Karpas-422 (cell line): ENCODE measurements around the gene SAG. TPM values are rescaled to one million over a fixed set of nuclear protein-coding genes. Genes with fewer than 3 reads are reported as not detected.

Experiments used
- DNase-seq: peaks from one replicate; pipeline ENCODE4 v3.0.0-alpha.2; 2015
- H2AFZ ChIP-seq: fragments of 200-600 bp; sonication (generic); 2 replicates; pipeline ENCODE4 v1.6.1; 2014; ENCODE audit warnings: antibody characterized with exemption, low read length, mixed read lengths
- H3K27ac ChIP-seq: fragments of 200-600 bp; sonication (generic); 2 replicates; pipeline ENCODE4 v1.5.1; 2014; ENCODE audit warnings: mild to moderate bottlenecking, low read length, moderate library complexity
- H3K27me3 ChIP-seq: fragments of 200-600 bp; sonication (generic); 2 replicates; pipeline ENCODE4 v1.6.1; 2014; ENCODE audit warnings: low read length, mixed read lengths
- H3K36me3 ChIP-seq: fragments of 200-600 bp; sonication (generic); 2 replicates; pipeline ENCODE4 v1.6.1; 2014; ENCODE audit warnings: low read length, mixed read lengths; ENCODE audit not compliant: insufficient read depth
- H3K4me1 ChIP-seq: fragments of 200-600 bp; sonication (generic); 2 replicates; pipeline ENCODE4 v1.6.1; 2014; ENCODE audit warnings: mild to moderate bottlenecking, low read length, mixed read lengths
- H3K4me2 ChIP-seq: fragments of 200-600 bp; sonication (generic); 2 replicates; pipeline ENCODE4 v1.6.1; 2014; ENCODE audit warnings: low read length, low read depth, mild to moderate bottlenecking; ENCODE audit not compliant: poor library complexity, severe bottlenecking
- H3K4me3 ChIP-seq: fragments of 200-600 bp; sonication (generic); 2 replicates; pipeline ENCODE4 v1.5.1; 2014; ENCODE audit warnings: mild to moderate bottlenecking, antibody characterized with exemption, low read length, mixed read lengths
- H3K79me2 ChIP-seq: fragments of 200-600 bp; sonication (generic); 2 replicates; pipeline ENCODE4 v1.6.1; 2014; ENCODE audit warnings: mild to moderate bottlenecking, low read length, mixed read lengths
- H3K9ac ChIP-seq: fragments of 200-600 bp; sonication (generic); 2 replicates; pipeline ENCODE4 v1.6.0; 2014; ENCODE audit warnings: low read length
- H3K9me2 ChIP-seq: fragments of 200-600 bp; sonication (generic), shearing (Covaris generic); replicated peaks from 2 replicates; pipeline ENCODE4 v1.6.0; 2014; ENCODE audit warnings: mild to moderate bottlenecking, low read length, moderate library complexity; ENCODE audit not compliant: insufficient read depth
- H3K9me3 ChIP-seq: fragments of 300-700, 200-600 bp; sonication (generic); 2 replicates; pipeline ENCODE4 v1.6.1; 2014; ENCODE audit warnings: low read length, mixed read lengths
- H4K20me1 ChIP-seq: fragments of 200-600 bp; sonication (generic); 2 replicates; pipeline ENCODE4 v1.6.1; 2014; ENCODE audit warnings: mild to moderate bottlenecking, antibody characterized with exemption, low read length, low read depth; ENCODE audit not compliant: insufficient read depth
- total RNA-seq: library from RNA; depleted of rRNA; stranded (reverse); fragments of >200 nt; shearing (Covaris generic); gene quantifications from 2 replicates; pipeline ENCODE4 v1.2.3, GENCODE V29; 2014; ENCODE audit warnings: low replicate concordance

Gene SAG
- total RNA-seq, 1 experiment from 2014 or later: not detected

GRCh38 chr2:233278921-233279320, 28.7 kb upstream of the SAG start:
- H3K9me2 ChIP-seq: no peaks in the 10 kb centered on the region
- H3K27ac ChIP-seq: no peak overlapping the region
- H3K4me2 ChIP-seq: no peak overlapping the region
- H3K36me3 ChIP-seq: peaks cover 80% of the 10 kb centered on the region
- no peaks in the 10 kb centered on the region for H3K4me1 ChIP-seq
- no peaks in the 10 kb centered on the region for H3K27me3 ChIP-seq
- H3K9me3 ChIP-seq: no peaks in the 10 kb centered on the region
- DNase-seq: no peak
- H3K9ac ChIP-seq: no peak overlapping the region
- no peak overlapping the region for H2AFZ ChIP-seq
- no peak overlapping the region for H3K4me3 ChIP-seq
- no peaks in the 10 kb centered on the region for H4K20me1 ChIP-seq
- H3K79me2 ChIP-seq: 0 out of 2 replicates have a peak, but pooled peaks cover 2% of the 10 kb centered on the region

DNA sequence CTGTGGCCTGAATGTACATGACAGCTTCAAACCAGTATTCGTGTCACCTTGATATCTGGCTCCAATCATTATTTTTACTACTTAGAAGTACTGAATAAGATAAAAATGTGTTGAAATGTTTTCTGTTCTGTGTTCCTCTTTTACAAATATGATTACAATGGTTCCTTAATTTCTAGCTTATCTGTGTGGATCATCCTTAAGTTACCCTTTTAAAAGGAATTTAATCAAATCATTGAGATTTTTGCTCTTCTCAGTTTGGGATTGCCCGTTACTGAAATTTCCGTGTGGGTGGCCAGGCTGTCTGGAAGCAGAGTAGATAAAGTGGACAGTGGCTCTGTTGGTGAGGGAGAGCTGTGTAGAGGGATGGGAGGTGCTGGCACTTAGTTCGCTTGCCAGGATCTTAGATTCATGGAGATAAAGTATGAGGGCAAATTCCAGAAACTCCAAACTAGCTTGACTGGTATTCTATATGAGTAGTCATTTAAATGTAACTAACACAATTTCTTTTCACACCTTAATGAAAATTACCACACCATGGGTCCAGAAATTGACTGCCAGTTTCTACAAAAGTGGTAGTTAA, 27.4 kb upstream of the SAG start:
- H3K9ac ChIP-seq: no peak overlapping the region
- H4K20me1 ChIP-seq: no peaks in the 10 kb centered on the region
- peaks cover 74% of the 10 kb centered on the region for H3K36me3 ChIP-seq
- H3K9me3 ChIP-seq: no peaks in the 10 kb centered on the region
- H3K79me2 ChIP-seq: 0 out of 2 replicates have a peak, but pooled peaks cover 2% of the 10 kb centered on the region
- H2AFZ ChIP-seq: no peak overlapping the region
- H3K4me2 ChIP-seq: no peak overlapping the region
- H3K27me3 ChIP-seq: no peaks in the 10 kb centered on the region
- H3K4me1 ChIP-seq: no peaks in the 10 kb centered on the region
- H3K9me2 ChIP-seq: no peaks in the 10 kb centered on the region
- DNase-seq: no peak
- no peak overlapping the region for H3K4me3 ChIP-seq
- H3K27ac ChIP-seq: no peak overlapping the region

DNA sequence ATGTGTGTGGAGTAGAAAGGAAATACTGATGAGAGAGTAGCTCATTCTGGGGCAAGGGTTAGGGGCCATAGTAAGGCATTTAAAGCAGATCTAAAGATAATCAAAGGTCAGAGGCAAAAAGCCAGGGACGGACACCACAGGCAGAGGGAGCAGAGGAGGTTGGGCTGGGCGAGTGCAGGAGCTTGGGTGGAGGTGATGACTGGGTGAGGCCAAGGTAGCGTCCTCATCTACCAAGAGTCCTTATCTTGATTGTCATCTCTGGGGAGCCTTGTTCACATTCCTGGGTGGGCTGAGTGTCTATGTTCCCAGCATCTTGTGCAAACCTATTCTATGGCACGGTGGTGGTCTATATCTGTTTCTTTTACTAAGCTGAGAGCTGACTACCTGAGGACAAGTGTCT, 26.1 kb upstream of the SAG start:
- 0 out of 2 replicates have a peak, but pooled peaks cover 2% of the 10 kb centered on the region for H3K79me2 ChIP-seq
- no peak overlapping the region for H3K27ac ChIP-seq
- H3K36me3 ChIP-seq: peaks cover 71% of the 10 kb centered on the region
- H3K9me2 ChIP-seq: no peaks in the 10 kb centered on the region
- H3K4me2 ChIP-seq: no peak overlapping the region
- H3K4me1 ChIP-seq: no peaks in the 10 kb centered on the region
- no peak overlapping the region for H3K4me3 ChIP-seq
- H4K20me1 ChIP-seq: no peaks in the 10 kb centered on the region
- H3K27me3 ChIP-seq: no peaks in the 10 kb centered on the region
- H3K9me3 ChIP-seq: no peaks in the 10 kb centered on the region
- no peak for DNase-seq
- no peak overlapping the region for H2AFZ ChIP-seq
- H3K9ac ChIP-seq: no peak overlapping the region

GRCh38 chr2:233281992-233282603, 25.5 kb upstream of the SAG start:
- Histone ChIP-seq H3K4me3 (no peak overlapping the region), H3K9me2 (no peaks in the 10 kb centered on the region), H3K9ac (no peak overlapping the region), H2AFZ (no peak overlapping the region), H3K36me3 (peaks cover 75% of the 10 kb centered on the region), H4K20me1 (no peaks in the 10 kb centered on the region), H3K9me3 (no peaks in the 10 kb centered on the region), H3K27ac (no peak overlapping the region), H3K79me2 (peaks cover 6% of the 10 kb centered on the region), H3K27me3 (no peaks in the 10 kb centered on the region), H3K4me2 (no peak overlapping the region), H3K4me1 (no peaks in the 10 kb centered on the region)
- DNase-seq: no peak

DNA sequence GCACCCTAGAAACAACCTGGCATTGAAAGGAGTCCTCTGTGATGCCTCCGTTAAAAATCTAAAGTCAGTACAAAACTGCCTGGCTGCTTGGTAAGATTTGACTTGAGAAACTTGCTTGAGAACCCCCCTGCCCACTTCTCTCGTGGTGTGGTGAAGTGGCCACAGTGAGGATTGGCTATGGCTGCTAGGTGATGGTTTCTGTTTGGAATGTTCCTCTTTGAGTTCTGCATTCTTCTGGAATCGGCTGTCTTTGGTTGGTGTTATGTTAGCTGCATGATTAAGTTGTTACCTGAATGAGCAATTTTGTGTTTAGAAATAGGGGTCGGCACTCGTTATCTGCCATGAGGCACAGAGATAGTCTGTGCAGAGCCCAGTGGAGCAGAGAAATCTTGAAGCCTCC, 21.7 kb upstream of the SAG start:
- no peaks in the 10 kb centered on the region for H3K27me3 ChIP-seq
- DNase-seq: no peak
- H3K9ac ChIP-seq: no peak overlapping the region
- H4K20me1 ChIP-seq: no peaks in the 10 kb centered on the region
- H3K36me3 ChIP-seq: peaks cover 52% of the 10 kb centered on the region
- H3K9me3 ChIP-seq: no peaks in the 10 kb centered on the region
- H3K4me3 ChIP-seq: no peak overlapping the region
- H3K9me2 ChIP-seq: no peaks in the 10 kb centered on the region
- no peak overlapping the region for H2AFZ ChIP-seq
- H3K27ac ChIP-seq: no peak overlapping the region
- no peaks in the 10 kb centered on the region for H3K4me1 ChIP-seq
- H3K4me2 ChIP-seq: no peak overlapping the region
- peaks cover 4% of the 10 kb centered on the region for H3K79me2 ChIP-seq

DNA sequence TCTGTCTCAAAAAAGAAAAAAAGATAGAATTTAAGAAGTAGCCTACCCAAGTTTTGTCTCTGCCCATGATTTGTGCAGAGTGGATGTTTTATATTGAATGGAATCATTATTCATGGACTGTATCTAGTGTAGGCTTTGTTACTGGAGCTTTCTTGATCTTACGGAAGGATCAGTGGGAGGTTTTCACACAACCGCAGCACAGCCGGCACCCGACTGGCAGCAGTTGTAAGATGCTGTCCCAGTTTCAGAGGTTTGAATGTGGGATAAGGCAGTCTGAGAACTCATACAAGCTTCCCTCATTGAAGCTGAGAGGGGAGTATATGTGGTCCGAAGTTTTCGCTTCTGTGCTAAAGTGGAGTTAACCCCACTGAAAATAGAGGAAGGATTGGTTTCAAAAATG, 19.7 kb upstream of the SAG start:
- H3K79me2 ChIP-seq: peaks cover 4% of the 10 kb centered on the region
- H3K4me1 ChIP-seq: no peaks in the 10 kb centered on the region
- H3K27ac ChIP-seq: no peak overlapping the region
- peaks cover 55% of the 10 kb centered on the region for H3K36me3 ChIP-seq
- no peak overlapping the region for H3K4me2 ChIP-seq
- H3K9me2 ChIP-seq: no peaks in the 10 kb centered on the region
- no peak overlapping the region for H3K9ac ChIP-seq
- no peak for DNase-seq
- H4K20me1 ChIP-seq: no peaks in the 10 kb centered on the region
- H3K4me3 ChIP-seq: no peak overlapping the region
- no peaks in the 10 kb centered on the region for H3K9me3 ChIP-seq
- no peak overlapping the region for H2AFZ ChIP-seq
- H3K27me3 ChIP-seq: no peaks in the 10 kb centered on the region

GRCh38 chr2:233288663-233289062, 19.0 kb upstream of the SAG start:
- Histone ChIP-seq H2AFZ (no peak overlapping the region), H3K4me1 (no peaks in the 10 kb centered on the region), H3K36me3 (peaks cover 52% of the 10 kb centered on the region), H3K79me2 (peaks cover 4% of the 10 kb centered on the region), H3K9me2 (no peaks in the 10 kb centered on the region), H3K27me3 (no peaks in the 10 kb centered on the region), H3K4me3 (no peak overlapping the region), H4K20me1 (no peaks in the 10 kb centered on the region), H3K27ac (no peak overlapping the region), H3K4me2 (no peak overlapping the region), H3K9me3 (no peaks in the 10 kb centered on the region), H3K9ac (no peak overlapping the region)
- no peak for DNase-seq

DNA sequence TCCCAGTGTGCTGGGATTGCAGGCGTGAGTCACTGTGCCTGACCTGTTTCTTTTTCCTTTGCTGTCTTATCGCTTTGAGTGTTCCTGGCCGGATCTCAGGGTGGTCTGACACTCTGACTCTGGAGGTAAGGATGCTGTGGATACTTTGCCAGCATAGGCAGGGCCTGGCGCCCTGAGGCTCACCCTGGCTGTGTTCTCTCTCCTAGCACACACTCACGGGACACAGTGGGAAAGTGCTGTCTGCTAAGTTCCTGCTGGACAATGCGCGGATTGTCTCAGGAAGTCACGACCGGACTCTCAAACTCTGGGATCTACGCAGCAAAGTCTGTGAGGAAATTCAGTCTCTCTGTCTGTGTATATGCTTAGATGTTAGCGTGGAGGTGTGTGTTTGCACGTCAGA, 18.0 kb upstream of the SAG start:
- Histone ChIP-seq H3K9ac (no peak overlapping the region), H3K27ac (no peak overlapping the region), H3K36me3 (peaks cover 51% of the 10 kb centered on the region), H3K4me1 (no peaks in the 10 kb centered on the region), H3K79me2 (peaks cover 4% of the 10 kb centered on the region), H3K9me3 (no peaks in the 10 kb centered on the region), H3K9me2 (no peaks in the 10 kb centered on the region), H3K4me2 (no peak overlapping the region), H3K4me3 (no peak overlapping the region), H4K20me1 (no peaks in the 10 kb centered on the region), H2AFZ (no peak overlapping the region), H3K27me3 (no peaks in the 10 kb centered on the region)
- no peak for DNase-seq
